Activated CD4-positive, alpha-beta T cell treated with anti-CD3 and anti-CD28 coated beads, Interleukin-2, amount 50 U/mL, for 16 hours (primary cell): ENCODE measurements around the gene MPPED2.

Experiments used
- DNase-seq: peaks from one replicate; pipeline ENCODE4 v3.0.0-alpha.2; 2020

MPPED2 gene, protein sequence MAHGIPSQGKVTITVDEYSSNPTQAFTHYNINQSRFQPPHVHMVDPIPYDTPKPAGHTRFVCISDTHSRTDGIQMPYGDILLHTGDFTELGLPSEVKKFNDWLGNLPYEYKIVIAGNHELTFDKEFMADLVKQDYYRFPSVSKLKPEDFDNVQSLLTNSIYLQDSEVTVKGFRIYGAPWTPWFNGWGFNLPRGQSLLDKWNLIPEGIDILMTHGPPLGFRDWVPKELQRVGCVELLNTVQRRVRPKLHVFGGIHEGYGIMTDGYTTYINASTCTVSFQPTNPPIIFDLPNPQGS

DNA sequence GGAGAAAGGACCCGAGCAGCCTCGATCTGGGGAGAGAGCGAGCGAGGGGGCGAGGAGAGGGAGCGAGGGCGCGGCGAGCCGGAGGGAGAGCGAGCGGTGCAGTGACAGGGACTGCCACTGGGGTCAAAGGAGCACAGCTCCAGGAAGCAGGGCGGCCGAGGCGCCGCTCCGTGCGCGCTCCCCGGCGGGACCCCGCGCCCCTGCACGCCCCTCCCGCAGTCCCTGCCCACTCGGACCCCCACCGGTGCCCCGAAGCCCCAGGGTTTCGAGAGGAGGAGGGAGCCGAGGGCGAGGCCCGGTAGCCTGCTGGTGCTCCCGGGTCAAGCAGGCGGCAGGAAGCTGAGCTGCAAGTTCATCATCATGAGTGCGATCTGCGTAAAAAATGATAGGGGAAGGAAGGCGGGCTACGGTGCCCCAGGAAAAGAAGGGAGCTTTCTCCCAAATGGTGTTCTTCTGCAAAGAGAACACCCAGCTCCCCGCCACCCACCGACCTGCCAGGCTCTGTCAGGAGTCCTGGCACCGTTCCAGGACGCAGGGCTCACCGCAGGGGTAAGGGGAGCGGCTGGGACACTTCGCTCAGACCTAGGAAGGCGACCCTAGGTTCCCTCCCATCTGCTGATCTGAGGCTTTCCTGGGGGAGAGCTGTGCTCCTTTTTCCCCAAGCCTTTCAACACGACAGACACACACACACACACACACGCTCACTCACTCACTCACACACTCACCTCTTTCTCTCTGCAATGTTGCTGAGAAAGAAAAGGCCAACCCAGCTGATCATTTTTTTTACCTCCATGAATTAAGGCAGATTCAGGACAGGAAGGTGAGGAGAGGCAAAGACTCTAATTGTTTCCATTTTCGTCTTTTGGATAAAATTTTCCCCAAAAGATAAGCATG lies at the start of gene MPPED2:
MPPED2 (minus strand) TSS at position 103 of the 894 bp plus-strand sequence. CDS start 5,980 bp downstream, outside the sequence.
- DNase-seq: peak; percentile 23

DNA sequence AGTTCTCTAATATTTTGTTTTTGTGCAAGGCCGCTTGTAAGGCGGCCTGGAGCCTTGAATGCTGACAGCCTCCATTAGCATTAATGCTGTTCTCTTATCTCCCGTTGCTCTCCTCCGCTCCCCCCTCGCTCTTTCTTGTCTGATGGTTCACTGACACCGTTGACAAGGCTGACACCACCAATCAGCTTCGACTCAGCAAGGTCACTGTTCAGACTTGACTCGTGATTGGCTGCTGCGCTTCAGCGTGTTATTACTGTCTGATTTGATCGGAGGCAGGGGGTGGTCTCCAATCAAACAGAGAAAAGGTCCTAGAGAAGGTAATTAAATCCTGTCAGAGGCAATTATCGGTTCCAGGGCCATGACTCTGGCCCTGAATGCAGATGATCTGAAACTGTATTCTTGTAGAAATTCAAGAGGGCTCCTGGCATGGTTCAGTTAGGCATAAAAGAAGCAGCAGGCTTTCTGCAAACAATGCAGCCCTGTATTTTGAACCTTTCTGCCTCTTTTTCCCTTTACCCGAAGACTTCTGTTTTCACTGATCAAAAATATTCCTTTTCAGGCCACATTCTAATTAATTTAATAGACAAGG lies 49.3 kb upstream of the MPPED2 start:
- DNase-seq: no peak

DNA sequence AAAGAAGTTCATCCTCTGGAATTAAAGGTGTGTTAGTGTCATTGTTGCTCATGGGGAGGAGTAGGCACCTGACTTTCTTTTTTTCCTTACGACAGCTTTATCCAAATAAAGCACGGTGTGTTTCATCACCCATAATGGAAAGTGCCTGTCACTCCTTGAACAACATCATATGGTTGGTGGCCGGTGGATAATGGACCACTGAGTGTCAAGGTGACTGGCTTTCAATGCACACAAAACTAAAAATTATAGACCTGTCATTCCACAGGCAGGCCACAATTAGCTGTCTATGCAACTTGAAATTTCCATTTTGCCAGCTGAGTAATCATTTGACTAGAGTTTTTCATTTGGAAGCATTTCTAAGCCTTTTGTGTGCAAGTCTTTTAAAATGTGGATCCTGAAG lies 45.0 kb upstream of the MPPED2 start:
- DNase-seq: no peak

DNA sequence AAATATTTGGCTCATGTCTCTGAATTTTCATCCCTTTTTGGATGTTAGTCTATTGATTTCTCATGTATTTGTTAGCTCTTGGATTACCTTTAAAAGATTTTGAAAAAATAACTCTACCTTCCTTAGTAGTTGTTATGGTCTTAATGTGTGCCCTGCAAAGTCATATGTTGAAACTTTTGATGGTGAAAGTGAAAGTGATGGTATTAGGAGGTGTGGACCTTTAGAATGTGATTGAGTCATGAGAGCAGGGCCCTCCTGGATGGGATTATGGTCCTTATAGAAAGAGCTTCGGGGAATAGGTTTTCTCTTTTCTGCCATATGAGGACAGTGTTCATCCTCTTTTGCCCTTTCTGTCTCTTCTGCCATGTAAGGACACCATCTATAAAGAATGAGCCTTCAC lies 33.6 kb upstream of the MPPED2 start:
- DNase-seq: no peak

DNA sequence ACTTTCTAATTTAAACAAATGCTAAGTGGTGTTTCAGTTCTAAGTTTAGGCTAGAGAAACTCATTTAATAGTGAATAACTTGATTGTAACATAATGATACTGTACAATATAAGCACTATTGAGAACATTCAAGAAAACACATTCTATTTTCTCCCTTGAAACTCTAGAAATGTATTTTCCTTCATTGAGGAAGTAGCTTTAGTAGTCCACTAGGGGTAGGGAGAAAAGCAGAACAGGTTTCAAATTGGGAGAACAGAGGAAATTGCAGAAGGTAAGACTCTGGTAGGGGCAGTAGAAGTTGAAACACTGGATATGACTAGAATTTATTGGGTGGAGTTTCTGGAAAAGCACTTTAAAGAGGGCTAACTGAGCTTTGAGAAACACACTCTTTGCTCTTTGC lies 31.6 kb upstream of the MPPED2 start:
- DNase-seq: no peak

DNA sequence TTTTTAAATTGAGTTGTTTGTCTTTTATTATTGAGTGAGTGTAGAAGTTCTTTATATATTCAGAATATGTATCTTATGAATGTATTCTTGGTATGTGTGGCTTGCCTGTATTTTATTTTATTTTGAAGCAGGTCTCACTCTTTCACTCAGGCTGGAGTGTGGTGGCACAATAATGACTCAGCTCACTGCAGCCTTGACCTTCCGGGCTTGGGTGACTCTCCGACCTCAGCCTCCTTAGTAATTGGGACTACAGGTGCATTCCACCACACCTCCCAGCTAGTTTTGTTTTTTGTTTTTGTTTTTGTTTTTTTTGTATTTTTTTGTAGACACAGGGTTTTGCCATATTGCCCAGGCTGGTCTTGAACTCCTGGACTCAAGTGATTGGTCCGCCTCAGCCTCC lies 24.5 kb upstream of the MPPED2 start:
- DNase-seq: no peak

DNA sequence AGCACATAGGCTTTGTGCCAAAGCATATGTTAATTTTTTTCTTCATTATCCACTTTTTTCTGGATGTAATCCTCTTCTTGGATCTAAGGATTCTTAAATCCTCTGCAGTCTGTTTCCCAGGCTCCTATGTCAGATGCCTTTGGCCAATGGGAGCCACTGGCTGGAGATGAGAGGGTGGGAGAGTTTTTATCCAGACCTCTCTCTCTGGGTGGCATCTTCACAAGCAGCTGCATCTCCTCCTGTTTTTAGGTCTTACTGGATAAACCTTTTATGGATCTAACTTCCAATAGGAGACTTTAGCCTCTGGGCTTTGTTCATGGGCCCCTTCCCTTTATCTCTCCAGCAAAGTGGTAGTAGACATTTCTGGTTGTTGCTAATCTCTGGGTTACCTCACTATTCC lies 22.4 kb upstream of the MPPED2 start:
- no peak for DNase-seq

DNA sequence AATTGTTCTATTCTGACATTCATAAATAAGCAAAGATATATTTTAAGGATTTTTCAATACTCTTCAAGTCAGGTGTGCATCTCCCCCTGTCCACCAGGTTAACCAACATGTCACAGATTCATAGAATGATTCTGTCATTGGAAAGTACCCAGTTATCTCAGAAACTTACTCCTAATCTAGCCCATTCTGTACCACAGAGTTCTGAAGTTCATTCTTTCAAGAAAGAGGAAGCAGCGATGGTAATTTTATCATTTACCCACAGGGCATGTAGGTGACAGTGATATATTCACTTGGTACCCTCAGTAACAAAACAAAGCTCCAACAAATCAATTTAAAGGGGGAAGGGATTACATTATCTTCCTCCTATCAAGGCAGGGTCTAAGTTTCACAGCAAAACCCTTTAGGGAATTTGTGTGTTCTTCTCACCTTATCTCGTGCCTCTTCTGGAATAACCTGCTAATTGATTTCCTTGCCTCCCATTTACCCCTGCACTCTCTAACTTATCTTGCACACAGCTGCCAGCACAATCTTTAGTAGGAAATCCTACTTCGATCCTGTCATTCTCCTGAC lies 19.0 kb upstream of the MPPED2 start:
- no peak for DNase-seq

DNA sequence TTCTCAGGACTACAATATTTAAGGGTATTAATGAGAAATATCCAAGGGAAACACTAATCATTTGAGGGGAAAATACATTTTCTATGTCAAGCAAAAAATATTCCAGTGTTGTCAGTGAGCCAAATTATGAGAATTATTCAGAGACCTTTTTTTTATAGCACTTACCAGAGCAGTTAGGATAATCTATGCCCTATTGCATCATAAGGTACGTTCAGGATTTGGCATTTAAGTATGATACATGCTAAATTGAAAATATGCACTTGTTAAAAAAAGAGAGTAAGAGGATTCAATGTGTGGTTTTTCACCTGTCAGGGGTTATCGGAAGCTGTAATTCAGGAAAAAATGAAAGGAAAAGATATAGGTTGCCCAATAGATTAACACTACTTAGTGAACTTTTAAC lies 17.2 kb upstream of the MPPED2 start:
- no peak for DNase-seq

DNA sequence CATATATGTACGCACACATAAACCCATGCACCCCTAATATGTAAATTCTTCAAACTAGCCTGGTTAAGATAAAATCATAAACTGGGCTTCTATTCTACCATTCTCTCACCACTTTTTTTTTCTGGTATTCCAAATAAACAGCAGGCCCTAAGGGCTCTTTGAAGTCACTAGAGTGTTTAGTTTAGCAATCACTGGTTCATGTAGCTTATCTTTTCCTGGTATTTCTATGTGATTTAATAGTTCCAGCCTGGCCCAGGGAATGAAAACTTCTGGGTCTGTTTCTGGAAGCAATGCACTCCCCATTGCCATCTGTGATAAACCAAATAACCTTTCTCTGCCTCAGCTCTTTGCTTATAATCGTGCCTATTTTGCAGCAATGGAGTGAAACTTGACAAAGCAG lies 10.7 kb upstream of the MPPED2 start:
- DNase-seq: no peak

DNA sequence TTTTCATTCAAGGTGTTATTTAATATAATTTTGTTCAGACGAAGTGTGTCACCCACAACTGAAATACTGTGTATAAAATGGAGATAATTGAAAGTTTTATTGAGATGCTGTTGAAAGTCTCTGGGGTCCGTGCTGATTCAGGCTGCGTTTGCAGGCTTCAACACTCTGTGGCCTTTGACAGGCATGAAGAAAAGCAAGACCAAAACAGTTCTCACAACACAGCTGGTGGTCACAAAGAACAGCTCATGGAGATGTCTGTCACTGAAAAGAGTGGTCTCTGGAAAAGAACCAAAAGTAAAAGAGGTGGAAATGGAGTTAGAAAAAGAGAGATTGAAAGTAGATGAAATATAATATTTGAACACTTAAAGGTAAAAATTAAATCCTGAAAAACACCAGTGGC lies 9.8 kb upstream of the MPPED2 start:
- DNase-seq: no peak

DNA sequence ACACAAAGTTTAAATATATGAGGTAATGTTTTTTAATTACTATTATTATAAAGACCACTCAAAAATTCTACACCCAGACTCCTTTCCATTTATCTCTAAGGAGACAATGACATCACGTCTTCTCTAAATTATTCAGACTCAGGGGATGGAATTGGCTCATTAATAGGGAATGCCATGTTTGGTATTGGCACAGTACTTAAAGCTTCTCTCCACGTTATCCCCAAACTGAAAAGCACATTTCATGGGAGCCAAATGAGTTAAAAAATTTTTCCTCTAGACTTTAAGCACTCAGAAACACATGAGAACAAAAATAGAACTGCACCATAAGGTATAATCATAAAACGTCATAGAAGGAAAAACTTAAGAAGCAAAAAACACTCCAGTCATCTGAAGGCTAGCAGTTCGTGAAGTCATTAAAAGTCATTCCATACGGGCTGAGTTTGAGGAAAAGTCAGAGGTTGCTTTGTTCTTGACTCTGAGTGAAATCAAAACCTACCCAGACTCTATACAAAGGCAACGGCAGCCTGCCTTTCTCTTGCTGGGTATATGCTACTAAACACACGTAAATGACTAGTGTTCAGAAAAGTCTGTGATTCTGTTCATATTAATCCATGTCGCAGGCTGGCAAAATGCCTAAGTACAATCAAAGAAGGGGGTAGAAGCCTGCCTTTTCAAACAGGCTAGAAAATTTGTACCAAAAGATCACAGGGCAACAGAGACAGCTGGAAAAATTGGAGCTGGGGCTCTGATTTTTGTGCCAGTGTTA lies 8.7 kb upstream of the MPPED2 start:
- DNase-seq: no peak

DNA sequence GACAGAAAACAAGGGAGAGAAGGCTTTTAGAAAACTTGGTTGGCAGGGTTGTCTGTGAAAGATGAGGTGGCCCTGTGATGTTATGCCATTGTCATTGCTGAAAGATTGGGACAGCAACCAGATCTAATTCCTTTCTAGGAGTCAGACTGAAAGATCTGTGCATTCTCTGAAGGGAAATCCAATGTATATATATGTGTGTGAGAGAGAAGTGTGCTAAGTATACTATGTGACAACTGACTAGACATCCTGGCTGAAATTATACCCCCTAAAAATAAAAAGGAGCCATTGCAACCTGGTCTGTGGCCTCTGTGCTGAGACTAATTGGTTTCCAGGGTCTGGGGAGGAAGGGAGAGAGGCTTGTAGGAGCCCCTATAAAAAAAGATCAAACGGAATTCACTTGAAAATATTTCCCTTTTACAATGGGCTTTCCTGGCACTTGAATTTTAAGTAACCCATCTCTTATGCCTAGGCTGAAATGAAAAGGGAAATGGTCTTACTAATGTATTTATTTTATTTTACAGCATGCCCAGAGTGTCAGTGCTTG lies 1.2 kb upstream of the MPPED2 start:
- DNase-seq: no peak

DNA sequence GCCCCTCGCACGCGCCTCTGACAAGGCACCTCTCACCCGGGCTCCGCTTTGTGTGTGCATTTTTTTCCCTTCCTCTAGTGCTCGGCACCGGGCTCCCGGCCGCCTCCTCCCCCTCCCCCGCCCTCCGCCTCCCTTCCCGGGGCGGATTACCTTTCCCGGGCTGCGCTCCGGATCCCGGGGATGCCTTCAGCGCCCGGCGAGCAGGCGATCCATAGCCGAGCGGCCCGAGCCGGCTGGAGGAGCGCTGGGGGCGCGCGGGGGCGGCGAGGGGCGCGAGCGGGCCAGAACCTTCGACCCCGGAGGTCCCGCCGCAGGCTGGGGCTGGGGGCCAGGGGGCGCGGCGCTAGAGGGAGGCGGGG lies 282 bp downstream of the MPPED2 start:
- no peak for DNase-seq

DNA sequence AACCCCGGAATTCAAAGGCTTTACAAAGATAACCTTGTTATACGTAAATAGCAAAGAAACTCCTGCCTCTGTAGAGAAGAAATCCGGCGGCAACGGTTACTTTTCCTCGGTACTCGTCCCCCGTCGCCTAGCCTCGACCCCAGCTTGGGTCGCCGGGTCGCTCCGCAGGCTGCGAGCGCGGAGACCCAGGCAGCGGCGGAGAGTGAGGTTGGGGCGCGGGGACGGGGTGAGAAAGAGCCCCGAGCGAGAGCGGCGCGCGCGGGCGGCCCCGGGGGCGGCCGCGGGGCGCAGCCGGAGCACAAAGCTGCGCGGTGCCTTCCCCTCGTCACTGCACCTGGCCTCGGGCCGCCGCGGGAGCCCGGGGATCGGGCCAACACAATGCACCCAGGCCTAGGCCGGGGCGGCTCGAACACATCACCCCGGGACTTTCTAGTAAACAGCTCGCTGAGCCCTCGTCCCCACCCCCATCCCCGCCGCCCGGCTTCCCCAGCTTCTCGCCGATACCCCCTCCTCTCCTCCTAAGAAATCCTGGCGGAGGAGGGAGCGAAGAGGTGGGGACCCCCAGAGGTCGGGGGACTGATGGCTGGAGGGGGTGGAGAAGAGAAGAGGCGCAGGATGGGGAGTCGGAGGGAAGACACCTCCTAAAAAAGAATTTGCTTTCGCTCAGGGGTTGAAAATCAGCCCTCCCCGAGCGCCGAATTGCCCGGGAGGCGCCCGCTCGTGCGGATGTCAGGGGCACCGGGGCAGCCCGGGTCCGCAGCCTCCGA lies 845 bp downstream of the MPPED2 start:
- no peak for DNase-seq

DNA sequence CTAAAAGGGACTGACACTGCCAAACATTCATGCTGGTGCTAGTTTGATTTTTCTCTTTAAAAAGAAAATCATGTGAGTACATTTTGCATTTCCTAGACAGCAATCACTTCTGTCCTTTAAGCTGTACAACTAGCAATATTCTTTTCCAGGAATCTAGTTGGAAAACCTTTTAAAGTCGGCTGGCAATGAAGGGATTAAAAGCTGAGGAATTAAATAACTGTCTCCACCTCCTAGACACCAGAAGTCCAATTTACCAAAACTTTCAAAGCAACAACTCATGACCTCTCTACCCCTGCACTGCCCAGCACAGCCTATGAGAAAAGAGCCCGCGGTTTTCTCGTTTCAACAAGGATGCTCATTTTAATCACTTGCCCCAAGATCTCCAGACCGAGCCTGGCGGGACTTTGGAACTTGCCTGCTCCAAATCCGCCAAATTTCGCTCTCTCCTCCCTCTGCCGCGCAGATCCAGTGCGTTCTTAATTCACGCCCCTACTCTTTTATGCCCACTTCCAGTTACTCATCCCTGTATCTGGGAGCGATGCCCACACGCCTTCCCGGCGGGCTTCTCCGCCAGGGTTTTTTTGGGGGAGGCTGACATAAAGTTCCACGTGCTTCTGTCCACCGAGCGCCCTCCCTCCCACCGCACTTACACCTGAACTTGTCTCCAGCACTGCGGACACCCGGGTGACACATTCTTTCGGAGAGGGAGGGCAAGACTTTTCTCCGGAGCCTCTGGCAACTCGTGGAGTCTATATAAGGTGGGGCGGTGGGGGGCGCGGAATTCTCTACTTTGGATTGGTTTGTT lies 2.5 kb downstream of the MPPED2 start:
- DNase-seq: no peak

DNA sequence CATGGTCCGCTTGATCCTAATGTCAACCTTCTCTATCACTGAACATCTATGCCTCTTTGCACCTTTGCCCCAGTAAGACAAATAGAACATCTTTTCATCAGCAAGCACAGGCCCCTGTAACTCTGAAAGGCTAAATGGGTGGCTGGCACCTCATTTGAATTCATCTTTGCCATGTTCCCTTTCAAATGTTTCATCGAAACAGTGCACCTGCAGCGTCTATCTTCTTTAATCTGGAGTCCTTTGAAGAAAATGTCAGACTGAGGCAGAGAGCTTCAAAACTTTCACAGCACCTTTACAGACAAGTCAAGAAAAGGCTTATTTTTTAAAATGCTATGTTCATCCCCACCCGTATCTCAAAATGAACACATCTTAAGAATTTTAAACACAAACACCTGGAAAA lies 3.4 kb downstream of the MPPED2 start:
- DNase-seq: no peak

DNA sequence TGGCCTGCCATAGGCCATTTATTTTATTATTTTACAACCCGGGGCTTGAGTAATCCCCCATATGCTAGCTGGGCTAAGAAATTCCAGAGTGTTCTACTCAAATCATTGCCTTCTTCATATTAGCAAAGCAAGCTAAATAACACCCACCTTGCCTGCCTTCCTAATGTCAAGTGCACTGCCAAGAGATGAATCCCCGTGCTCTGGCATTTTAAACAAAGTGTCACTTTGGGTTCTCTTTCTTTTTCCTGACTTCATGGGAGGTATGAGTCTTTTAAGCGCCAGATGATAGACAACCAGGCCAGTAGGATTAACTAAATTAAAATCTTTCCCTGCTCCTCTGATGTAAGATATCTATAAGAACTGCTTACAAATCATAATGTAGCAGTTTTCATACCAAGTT lies 4.5 kb downstream of the MPPED2 start:
- no peak for DNase-seq

DNA sequence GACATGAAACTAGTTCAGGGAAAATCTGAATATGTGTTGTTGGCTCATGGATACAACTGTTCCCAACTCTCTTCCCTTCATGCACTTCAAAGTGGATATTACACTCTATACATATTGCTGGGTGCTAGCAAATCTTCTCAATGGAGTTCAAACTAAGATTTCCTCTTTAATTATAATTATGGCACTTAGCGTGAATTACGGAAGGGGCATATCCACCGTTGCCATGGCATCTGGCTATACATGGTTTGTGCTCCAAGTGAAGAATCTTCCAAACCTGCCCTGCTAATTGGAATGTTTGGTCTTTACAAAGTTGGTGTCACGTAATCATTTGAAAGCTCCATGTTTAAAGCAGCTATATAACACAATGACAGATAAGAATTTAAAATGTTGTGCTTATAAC lies 5.6 kb downstream of the MPPED2 start:
- no peak for DNase-seq

DNA sequence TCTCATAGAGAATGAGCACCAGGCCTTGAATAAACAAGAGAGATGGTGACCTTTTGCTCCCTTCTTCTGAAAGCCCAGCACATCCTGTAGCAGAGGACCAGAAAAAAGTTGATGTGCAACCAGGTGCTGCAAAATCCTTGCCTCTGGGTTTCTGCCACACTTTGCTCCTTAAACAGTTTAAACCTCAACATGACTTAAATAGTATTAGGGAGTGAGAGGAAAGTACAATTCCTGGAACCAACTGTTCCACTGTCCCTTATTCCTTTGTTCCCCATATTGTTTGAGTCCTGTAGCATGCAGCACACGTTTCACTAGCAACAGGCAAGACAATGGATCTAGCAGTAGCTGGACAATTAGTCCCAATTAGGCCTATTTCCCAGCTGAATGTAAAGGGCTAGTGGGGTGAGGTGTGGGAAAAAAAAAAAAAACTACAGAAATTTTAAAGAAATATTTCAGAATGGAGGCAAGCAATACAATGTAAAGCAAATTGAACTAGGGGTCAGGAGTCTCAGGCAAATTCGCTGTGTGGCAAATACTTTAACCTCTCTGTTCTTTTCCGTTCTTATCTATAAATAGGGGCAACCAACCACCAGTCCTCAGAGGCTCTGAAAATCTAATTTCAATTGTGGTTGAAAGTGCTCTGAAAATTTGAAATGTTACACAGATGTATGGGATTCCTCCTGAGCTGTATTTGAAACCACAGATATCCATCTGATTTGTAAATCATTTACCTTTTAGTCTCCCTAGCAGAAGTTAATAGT lies 6.6 kb downstream of the MPPED2 start:
- no peak for DNase-seq
